HepG2 (cell line): ENCODE measurements around the gene SIRT5. TPM values are rescaled to one million over a fixed set of nuclear protein-coding genes. Genes with fewer than 3 reads are reported as not detected.

Source experiments
- ATAC-seq: fragments of 200-7000 bp; cut with Tn5 transposase; 3 replicates; pipeline ENCODE4 v1.9.1; 2020; ENCODE audit warnings: mild to moderate bottlenecking, moderate library complexity
- BruUV-seq: library from RNA; stranded (reverse); fragments of 400-500 nt; replicated peaks from 2 replicates; lab custom pipeline; 2021; lab: Mats Ljungman, UMichigan
- CTCF ChIA-PET: fragments of 300-600 bp; formaldehyde crosslinking; extraction: SDS; loops from one replicate; lab custom pipeline; 2021; ENCODE audit warnings: low total read pairs, inconsistent platforms, low intra/inter-chr PET ratio; lab: Yijun Ruan, JAX
- POLR2A ChIA-PET: fragments of 350-600 bp; sonication (Branson Sonifier 250); formaldehyde crosslinking; loops from one replicate; lab custom pipeline; 2020; ENCODE audit warnings: antibody characterized with exemption, inconsistent platforms; lab: Yijun Ruan, JAX
- DNase-seq: peaks from one replicate; pipeline ENCODE4 v3.0.0-alpha.2; 2015; ENCODE audit warnings: low spot score
- FAIRE-seq: peaks from 3 replicates; lab custom pipeline; 2011; peaks lifted over from hg19 to GRCh38; lab: Jason Lieb, UNC
- H2AFZ ChIP-seq: one replicate; pipeline ENCODE4 v1.6.1; 2011; ENCODE audit warnings: low read length, inconsistent platforms
- H3K27ac ChIP-seq: fragments of 300-600 bp; 3 replicates; pipeline ENCODE4 v1.8.0; 2011; ENCODE audit warnings: mixed run types, mild to moderate bottlenecking, mixed read lengths, low read length, inconsistent platforms; ENCODE audit not compliant: insufficient read depth; ENCODE audit errors: extremely low read length
- H3K27me3 ChIP-seq, 2 experiments: fragments of 200-600 bp in 1 of 2; 2 replicates in 1 of 2; 3 replicates in 1 of 2; pipeline versions ENCODE4 v1.6.0 to v1.8.0; 2011; ENCODE audit warnings: low read length in 2 of 2, mild to moderate bottlenecking in 2 of 2, moderate library complexity in 2 of 2, inconsistent platforms in 1 of 2; ENCODE audit not compliant: insufficient read depth in 2 of 2, control insufficient read depth in 1 of 2
- H3K36me3 ChIP-seq, 2 experiments: fragments of 200-600 bp in 1 of 2; replicated peaks in 1 of 2; 2 replicates in 1 of 2; 3 replicates in 1 of 2; pipeline versions ENCODE4 v1.5.1 to v1.8.0; 2011; ENCODE audit warnings: low read length in 2 of 2, inconsistent platforms in 1 of 2; ENCODE audit not compliant: insufficient read depth in 2 of 2, control insufficient read depth in 1 of 2
- H3K4me1 ChIP-seq: 2 replicates; pipeline ENCODE4 v1.5.1; 2012; ENCODE audit warnings: low read length, inconsistent platforms; ENCODE audit not compliant: insufficient read depth
- H3K4me2 ChIP-seq: 2 replicates; pipeline ENCODE4 v1.6.0; 2011; ENCODE audit warnings: low read depth, low read length, inconsistent platforms
- H3K4me3 ChIP-seq, 3 experiments: fragments of 200-600 bp in 1 of 3; sonication (generic), shearing (Covaris generic) in 1 of 3; replicated peaks in 1 of 3; 2 replicates each; pipeline ENCODE4 v1.5.1; 2011 to 2016; ENCODE audit warnings: low read length in 3 of 3, inconsistent platforms in 2 of 3, low read depth in 2 of 3, mild to moderate bottlenecking in 2 of 3, control low read depth in 1 of 3, mixed read lengths in 1 of 3; ENCODE audit not compliant: insufficient read depth in 1 of 3
- H3K79me2 ChIP-seq: one replicate; pipeline ENCODE4 v1.6.1; 2011; ENCODE audit warnings: low read length, inconsistent platforms; ENCODE audit not compliant: insufficient read depth
- H3K9ac ChIP-seq: 2 replicates; pipeline ENCODE4 v1.6.0; 2011; ENCODE audit warnings: mild to moderate bottlenecking, low read depth, low read length, inconsistent platforms; ENCODE audit not compliant: insufficient read depth
- H3K9me3 ChIP-seq: 2 replicates; pipeline ENCODE4 v1.5.1; 2012; ENCODE audit warnings: mild to moderate bottlenecking, low read length
- H4K20me1 ChIP-seq: 2 replicates; pipeline ENCODE4 v1.6.0; 2011; ENCODE audit warnings: inconsistent platforms, mild to moderate bottlenecking, low read length, moderate library complexity; ENCODE audit not compliant: insufficient read depth
- BRD4 ChIP-seq: sonication (generic); formaldehyde crosslinking; IDR thresholded peaks from 2 replicates; pipeline ENCODE4 v1.4.0; 2020; ENCODE audit warnings: missing genetic modification reagents
- CREB1 ChIP-seq, 2 experiments: fragments of 450-650 bp in 1 of 2; IDR thresholded peaks; 2 replicates each; pipeline ENCODE4 v1.6.1; 2016 to 2017; ENCODE audit warnings: control low read depth in 1 of 2, mild to moderate bottlenecking in 1 of 2, missing compliant biosample characterization in 1 of 2, missing genetic modification characterization in 1 of 2
- FOXK1 ChIP-seq: sonication (generic); formaldehyde crosslinking; IDR thresholded peaks from 2 replicates; pipeline ENCODE4 v1.4.0; 2020; ENCODE audit warnings: low read depth, missing genetic modification reagents, borderline replicate concordance
- HOXA9 ChIP-seq: sonication (generic); formaldehyde crosslinking; IDR thresholded peaks from 2 replicates; pipeline ENCODE4 v1.8.1; 2022; ENCODE audit warnings: missing genetic modification reagents, mild to moderate bottlenecking, moderate library complexity, borderline replicate concordance
- NBN ChIP-seq: fragments of 450-650 bp; conservative IDR thresholded peaks from 2 replicates; pipeline ENCODE4 v1.6.1; 2017
- PHF8 ChIP-seq: sonication (generic); formaldehyde crosslinking; IDR thresholded peaks from 2 replicates; pipeline ENCODE4 v1.5.0; 2020; ENCODE audit warnings: missing genetic modification reagents
- RXRA ChIP-seq: sonication (generic); formaldehyde crosslinking; IDR thresholded peaks from 2 replicates; pipeline ENCODE4 v1.5.1; 2020; ENCODE audit warnings: missing genetic modification reagents
- TARDBP ChIP-seq: sonication (generic); formaldehyde crosslinking; IDR thresholded peaks from 2 replicates; pipeline ENCODE4 v1.8.0; 2022; ENCODE audit warnings: mild to moderate bottlenecking, missing genetic modification reagents
- TOPORS ChIP-seq: sonication (generic); formaldehyde crosslinking; IDR thresholded peaks from 2 replicates; pipeline ENCODE4 v1.8.0; 2023; ENCODE audit warnings: mild to moderate bottlenecking, missing genetic modification reagents
- ZGPAT ChIP-seq: IDR thresholded peaks from 2 replicates; pipeline ENCODE4 v1.6.1; 2016; ENCODE audit warnings: mild to moderate bottlenecking
- ZNF280D ChIP-seq: sonication (generic); formaldehyde crosslinking; IDR thresholded peaks from 2 replicates; pipeline ENCODE4 v1.5.1; 2020; ENCODE audit warnings: mild to moderate bottlenecking, missing genetic modification reagents
- ZNF329 ChIP-seq: sonication (generic); formaldehyde crosslinking; IDR thresholded peaks from 2 replicates; pipeline ENCODE4 v1.9.0; 2021; ENCODE audit warnings: low read depth, mild to moderate bottlenecking, missing genetic modification reagents
- ZNF75D ChIP-seq: sonication (generic); formaldehyde crosslinking; IDR thresholded peaks from 2 replicates; pipeline ENCODE4 v1.8.1; 2023; ENCODE audit warnings: missing genetic modification reagents, mild to moderate bottlenecking, borderline replicate concordance
- WGBS: methylation state at CpG from one replicate; pipeline ENCODE4 v1.1.6; 2017; ENCODE audit warnings: low lambda C conversion rate; 5-methylcytosine and 5-hydroxymethylcytosine counted together
- in situ Hi-C: cut with HindIII; loops from 2 replicates; pipeline ENCODE4 v1.10.0; 2017; ENCODE audit warnings: low pct_unique_long_range_greater_than_20kb; ENCODE audit not compliant: extremely low pct_ligation_motif_present
- intact Hi-C: fragments of 100-400 bp; cut with micrococcal nuclease; formaldehyde crosslinking; loops from one replicate; pipeline ENCODE4 v1.10.0; 2022; ENCODE audit not compliant: unreplicated experiment
- polyA plus RNA-seq, 8 experiments: library from polyadenylated mRNA; depleted of rRNA in 3 of 8; stranded (reverse) in 7 of 8; unstranded in 1 of 8; fragments of >200 nt; fragmentation: Illumina TruSeq in 4 of 8; extraction: Trizol in 4 of 8; gene quantifications; 2 replicates each; pipeline versions ENCODE4 v1.2.1 to v1.2.3, GENCODE V29; 2011 to 2016; ENCODE audit warnings: low read depth in 4 of 8, missing spikeins in 1 of 8, mixed read lengths in 1 of 8; ENCODE audit not compliant: insufficient read depth in 1 of 8
- total RNA-seq, 5 experiments: library from RNA; depleted of rRNA; stranded (reverse); fragments of >200 nt; fragmentation: Illumina TruSeq; extraction: Trizol; gene quantifications; 2 replicates each; pipeline ENCODE4 v1.2.3, GENCODE V29; 2016; ENCODE audit warnings: low read depth in 1 of 5
- TF ChIP-seq, protein P1 (sequence below): sonication (generic); formaldehyde crosslinking; IDR thresholded peaks from 2 replicates; pipeline ENCODE4 v1.8.1; 2023; ENCODE audit warnings: mild to moderate bottlenecking, moderate library complexity, missing genetic modification reagents

Gene SIRT5
- total and polyA plus RNA-seq, 2 of the 13 experiments (the other 11 are each of a cell fraction or from before 2014, with no cell fraction given), result 14.1 to 16.6 TPM

- no peak for FAIRE-seq
- Histone ChIP-seq H3K4me1 (no peaks in the 10 kb centered on the region), H4K20me1 (no peaks in the 10 kb centered on the region), H3K36me3 (peaks cover 10 to 41% of the 10 kb centered on the region in 2 experiments), H3K27me3 (no peaks in the 10 kb centered on the region), H3K79me2 (no peaks in the 10 kb centered on the region), H3K9ac (no peak overlapping the region), H3K4me3 (no peak overlapping the region), H3K27ac (no peak overlapping the region), H2AFZ (no peak overlapping the region), H3K4me2 (no peak overlapping the region), H3K9me3 (no peaks in the 10 kb centered on the region)
- intact Hi-C loops (no loop called here), in situ Hi-C loops (no loop called here)
- CTCF ChIA-PET, result no interaction called here
- DNase-seq, result no peak
- ATAC-seq, result no peak
- no TSS peak for BruUV-seq
- 96% methylated on average over 4 of the region's 4 CpGs for WGBS
- POLR2A ChIA-PET, result no interaction called here
- TF ChIP-seq, protein P1, sequence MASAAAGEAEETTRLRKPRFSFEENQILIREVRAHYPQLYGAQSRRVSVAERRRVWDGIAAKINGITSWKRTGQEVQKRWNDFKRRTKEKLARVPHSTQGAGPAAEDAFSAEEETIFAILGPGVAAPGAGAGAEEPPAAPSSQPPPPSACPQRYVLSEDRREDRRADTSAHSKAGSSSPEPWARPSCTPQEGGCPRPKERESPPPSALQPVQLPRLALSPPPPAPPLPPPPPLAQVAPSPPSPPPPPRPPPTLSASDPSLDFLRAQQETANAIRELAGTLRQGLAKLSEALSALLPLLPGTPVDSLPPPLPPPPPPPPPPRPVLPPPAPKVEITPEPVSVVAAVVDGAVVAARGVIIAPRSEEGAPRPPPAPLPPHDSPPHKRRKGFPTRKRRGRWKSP, result no peak
- TF ChIP-seq ZNF280D (CRISPR knock-in tag), result no peak
- no peak for TF ChIP-seq TOPORS (CRISPR knock-in tag)
- TF ChIP-seq PHF8, result no peak
- no peak for TF ChIP-seq ZGPAT
- no peak for TF ChIP-seq CREB1 (IDR thresholded peaks at IDR 0.05)
- no peak for TF ChIP-seq CREB1 (CRISPR knock-in tag; IDR thresholded peaks at IDR 0.05)
- no peak for TF ChIP-seq BRD4 (CRISPR knock-in tag)
- no peak for TF ChIP-seq TARDBP (CRISPR knock-in tag)
- no peak for TF ChIP-seq NBN
- no peak for TF ChIP-seq RXRA
- no peak for TF ChIP-seq ZNF329 (CRISPR knock-in tag)
- no peak for TF ChIP-seq ZNF75D (CRISPR knock-in tag)
- no peak for TF ChIP-seq HOXA9 (CRISPR knock-in tag)
- no peak for TF ChIP-seq FOXK1 (CRISPR knock-in tag)
Measured at GRCh38 chr6:13597073-13597472, 22.7 kb downstream of the SIRT5 start.
